Measurements from ENCODE around the gene ERCC1. TPM values are rescaled to one million over a fixed set of nuclear protein-coding genes. Genes with fewer than 3 reads are reported as not detected.

The ERCC1 gene
- total and polyA plus RNA-seq, 2 of the 13 experiments (the other 11 are each of a cell fraction or from before 2014, with no cell fraction given) = 40.0 to 66.4 TPM

DNA sequence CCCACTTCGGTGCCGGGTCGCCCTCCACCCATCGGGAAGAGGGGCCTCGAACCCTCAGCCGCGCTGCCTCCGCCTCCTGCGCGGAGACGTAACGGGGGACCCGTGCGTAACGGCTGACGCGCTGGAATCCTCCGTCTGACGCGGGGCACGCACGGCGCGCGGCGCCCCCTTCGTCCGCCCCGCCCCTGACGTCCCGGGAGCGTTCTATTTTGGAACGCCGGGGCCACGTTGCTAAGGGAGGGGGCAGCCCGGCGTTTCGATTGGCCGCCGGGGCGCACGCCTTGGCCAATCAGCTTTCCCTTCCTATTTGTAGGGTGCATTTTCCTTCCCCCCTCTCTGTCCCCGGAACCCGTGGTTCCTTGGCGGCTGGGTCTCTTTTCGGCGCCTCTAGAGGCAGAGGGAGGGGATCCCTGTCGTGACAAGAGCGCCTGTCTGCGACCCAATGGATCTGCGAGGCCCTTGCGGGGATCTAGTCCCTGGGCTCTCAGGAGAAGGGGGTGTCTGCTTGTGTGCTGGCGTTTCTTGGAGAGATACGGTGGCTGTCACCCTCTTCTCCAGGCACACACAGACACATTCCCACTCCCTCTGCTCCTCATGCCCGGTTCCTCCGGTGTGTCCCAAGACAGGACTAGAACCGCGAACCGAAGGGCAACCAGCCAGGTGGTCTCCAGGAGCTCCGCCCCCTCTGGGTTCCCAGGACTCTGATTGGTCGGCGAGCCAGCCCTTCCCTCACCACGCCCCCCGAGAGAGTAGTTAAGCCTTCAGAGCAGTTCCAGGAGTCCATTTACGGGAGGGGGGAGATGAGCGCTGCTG is 45.6 kb upstream of the ERCC1 start (continued):
- peak; percentile 91 for TF ChIP-seq ZHX2 (IDR thresholded peaks at IDR 0.05; ENCODE audit: low read depth)
- no peak for TF ChIP-seq ZHX2 (CRISPR knock-in tag; IDR thresholded peaks at IDR 0.05; ENCODE audit: borderline replicate concordance)
- no peak for TF ChIP-seq ZNF3 (CRISPR knock-in tag; IDR thresholded peaks at IDR 0.05)
- TF ChIP-seq YEATS2 (CRISPR knock-in tag; IDR thresholded peaks at IDR 0.05; ENCODE audit: borderline replicate concordance) = peak; percentile 91; the same call in 1 of the 2 replicates
- peak; percentile 60 for TF ChIP-seq ZSCAN31 (CRISPR knock-in tag; IDR thresholded peaks at IDR 0.05; ENCODE audit: low read depth)
- TF ChIP-seq, protein P1, sequence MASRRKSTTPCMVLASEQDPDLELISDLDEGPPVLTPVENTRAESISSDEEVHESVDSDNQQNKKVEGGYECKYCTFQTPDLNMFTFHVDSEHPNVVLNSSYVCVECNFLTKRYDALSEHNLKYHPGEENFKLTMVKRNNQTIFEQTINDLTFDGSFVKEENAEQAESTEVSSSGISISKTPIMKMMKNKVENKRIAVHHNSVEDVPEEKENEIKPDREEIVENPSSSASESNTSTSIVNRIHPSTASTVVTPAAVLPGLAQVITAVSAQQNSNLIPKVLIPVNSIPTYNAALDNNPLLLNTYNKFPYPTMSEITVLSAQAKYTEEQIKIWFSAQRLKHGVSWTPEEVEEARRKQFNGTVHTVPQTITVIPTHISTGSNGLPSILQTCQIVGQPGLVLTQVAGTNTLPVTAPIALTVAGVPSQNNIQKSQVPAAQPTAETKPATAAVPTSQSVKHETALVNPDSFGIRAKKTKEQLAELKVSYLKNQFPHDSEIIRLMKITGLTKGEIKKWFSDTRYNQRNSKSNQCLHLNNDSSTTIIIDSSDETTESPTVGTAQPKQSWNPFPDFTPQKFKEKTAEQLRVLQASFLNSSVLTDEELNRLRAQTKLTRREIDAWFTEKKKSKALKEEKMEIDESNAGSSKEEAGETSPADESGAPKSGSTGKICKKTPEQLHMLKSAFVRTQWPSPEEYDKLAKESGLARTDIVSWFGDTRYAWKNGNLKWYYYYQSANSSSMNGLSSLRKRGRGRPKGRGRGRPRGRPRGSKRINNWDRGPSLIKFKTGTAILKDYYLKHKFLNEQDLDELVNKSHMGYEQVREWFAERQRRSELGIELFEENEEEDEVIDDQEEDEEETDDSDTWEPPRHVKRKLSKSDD (CRISPR knock-in tag; IDR thresholded peaks at IDR 0.05; ENCODE audit: low read depth) = peak; percentile 85
- TF ChIP-seq MED1 (CRISPR knock-in tag; IDR thresholded peaks at IDR 0.05) = 0 out of 2 replicates have a peak, but pooled peaks have one; percentile 31
- no peak for TF ChIP-seq ZBTB42 (CRISPR knock-in tag; IDR thresholded peaks at IDR 0.05)
- TF ChIP-seq MTERF4 (CRISPR knock-in tag; IDR thresholded peaks at IDR 0.05) = peak; percentile 70; the same call in 1 of the 2 replicates
- no peak for TF ChIP-seq ARHGAP35 (CRISPR knock-in tag; IDR thresholded peaks at IDR 0.05; ENCODE audit: borderline replicate concordance)
- TF ChIP-seq ASH2L (IDR thresholded peaks at IDR 0.05; ENCODE audit: insufficient read length, low read depth, low read length) = peak; percentile 9
- peak; percentile 72 for TF ChIP-seq SRSF1 (optimal IDR thresholded peaks at IDR 0.05; ENCODE audit: low read depth, low read length)
- TF ChIP-seq ZNF333 (CRISPR knock-in tag; IDR thresholded peaks at IDR 0.05; ENCODE audit: borderline replicate concordance) = peak; percentile 87; the same call in 1 of the 2 replicates
- TF ChIP-seq ISL2 (CRISPR knock-in tag; IDR thresholded peaks at IDR 0.05) = no peak; the same call in 1 of the 2 replicates
- TF ChIP-seq, protein P2, sequence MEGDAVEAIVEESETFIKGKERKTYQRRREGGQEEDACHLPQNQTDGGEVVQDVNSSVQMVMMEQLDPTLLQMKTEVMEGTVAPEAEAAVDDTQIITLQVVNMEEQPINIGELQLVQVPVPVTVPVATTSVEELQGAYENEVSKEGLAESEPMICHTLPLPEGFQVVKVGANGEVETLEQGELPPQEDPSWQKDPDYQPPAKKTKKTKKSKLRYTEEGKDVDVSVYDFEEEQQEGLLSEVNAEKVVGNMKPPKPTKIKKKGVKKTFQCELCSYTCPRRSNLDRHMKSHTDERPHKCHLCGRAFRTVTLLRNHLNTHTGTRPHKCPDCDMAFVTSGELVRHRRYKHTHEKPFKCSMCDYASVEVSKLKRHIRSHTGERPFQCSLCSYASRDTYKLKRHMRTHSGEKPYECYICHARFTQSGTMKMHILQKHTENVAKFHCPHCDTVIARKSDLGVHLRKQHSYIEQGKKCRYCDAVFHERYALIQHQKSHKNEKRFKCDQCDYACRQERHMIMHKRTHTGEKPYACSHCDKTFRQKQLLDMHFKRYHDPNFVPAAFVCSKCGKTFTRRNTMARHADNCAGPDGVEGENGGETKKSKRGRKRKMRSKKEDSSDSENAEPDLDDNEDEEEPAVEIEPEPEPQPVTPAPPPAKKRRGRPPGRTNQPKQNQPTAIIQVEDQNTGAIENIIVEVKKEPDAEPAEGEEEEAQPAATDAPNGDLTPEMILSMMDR (CRISPR knock-in tag; IDR thresholded peaks at IDR 0.05) = peak; percentile 41; the same call in 1 of the 2 replicates
- TF ChIP-seq FOXA1 (IDR thresholded peaks at IDR 0.05) = no peak
- peak; percentile 31; the same call in 1 of the 2 replicates for TF ChIP-seq FOXA1 (CRISPR knock-in tag; IDR thresholded peaks at IDR 0.05)
